Brain pericyte (primary cell): ENCODE data around the gene DAB2IP.

Source experiments
- DNase-seq: peaks from one replicate; pipeline ENCODE4 v3.0.0-alpha.2; 2012; ENCODE audit warnings: low read depth, low spot score

The DAB2IP gene

GRCh38 chr9:121774715-121775613, 123.5 kb downstream of the DAB2IP start:
- DNase-seq = no peak

GRCh38 chr9:121776001-121776738, 124.7 kb downstream of the DAB2IP start:
- DNase-seq = no peak

GRCh38 chr9:121776739-121777637, 125.6 kb downstream of the DAB2IP start:
- no peak for DNase-seq

GRCh38 chr9:121778252-121779225, 127.1 kb downstream of the DAB2IP start:
- DNase-seq = no peak

- peak; percentile 92 for DNase-seq
These were observed 128.1 kb downstream of the DAB2IP start for GRCh38 chr9:121779381-121780117.

GRCh38 chr9:121780177-121781040, 129.0 kb downstream of the DAB2IP start:
- no peak for DNase-seq

GRCh38 chr9:121781145-121781548, 129.7 kb downstream of the DAB2IP start:
- DNase-seq = no peak

- DNase-seq = no peak
These were observed 130.4 kb downstream of the DAB2IP start for GRCh38 chr9:121781701-121782464.

GRCh38 chr9:121782514-121783110, 131.2 kb downstream of the DAB2IP start:
- no peak for DNase-seq

- no peak for DNase-seq
These were observed 131.7 kb downstream of the DAB2IP start for GRCh38 chr9:121783111-121783510.

- no peak for DNase-seq
These were observed 132.4 kb downstream of the DAB2IP start for GRCh38 chr9:121783521-121784507.

GRCh38 chr9:121784731-121785411, 133.4 kb downstream of the DAB2IP start:
- DNase-seq = peak; percentile 41

GRCh38 chr9:121785673-121786542, 134.5 kb downstream of the DAB2IP start:
- no peak for DNase-seq

- no peak for DNase-seq
These were observed 135.1 kb downstream of the DAB2IP start for GRCh38 chr9:121786543-121786948.

GRCh38 chr9:121786998-121787422, 135.6 kb downstream of the DAB2IP start:
- DNase-seq = no peak
